OCI-LY1 (cell line): ENCODE measurements around the gene RADIL.

Experiments used
- H2AFZ ChIP-seq: fragments of 200-600 bp; sonication (generic), shearing (Covaris generic); 2 replicates; pipeline ENCODE4 v1.6.0; 2014; ENCODE audit warnings: antibody characterized with exemption, mild to moderate bottlenecking, low read length
- H3F3A ChIP-seq: fragments of 200-600 bp; sonication (generic), shearing (Covaris generic); 2 replicates; pipeline ENCODE4 v1.6.0; 2014; ENCODE audit warnings: mild to moderate bottlenecking, antibody characterized with exemption, low read length, moderate library complexity; ENCODE audit not compliant: insufficient read depth
- H3K27ac ChIP-seq: fragments of 200-600 bp; sonication (generic); 2 replicates; pipeline ENCODE4 v1.5.1; 2014; ENCODE audit warnings: low read length, mixed run types, mild to moderate bottlenecking, low read depth; ENCODE audit not compliant: poor library complexity, severe bottlenecking
- H3K27me3 ChIP-seq: fragments of 200-600 bp; sonication (generic); 2 replicates; pipeline ENCODE4 v1.6.0; 2014; ENCODE audit warnings: antibody characterized with exemption, mild to moderate bottlenecking, low read length, moderate library complexity; ENCODE audit not compliant: insufficient read depth
- H3K36me3 ChIP-seq: fragments of 200-600 bp; sonication (generic); 2 replicates; pipeline ENCODE4 v1.6.1; 2014; ENCODE audit warnings: mild to moderate bottlenecking, antibody characterized with exemption, low read length, moderate library complexity, mixed read lengths; ENCODE audit not compliant: insufficient read depth
- H3K4me1 ChIP-seq: fragments of 200-600 bp; sonication (generic); 2 replicates; pipeline ENCODE4 v1.5.1; 2014; ENCODE audit warnings: mild to moderate bottlenecking, low read length, moderate library complexity; ENCODE audit not compliant: insufficient read depth, severe bottlenecking
- H3K4me2 ChIP-seq: fragments of 200-600 bp; sonication (generic), shearing (Covaris generic); 2 replicates; pipeline ENCODE4 v1.6.1; 2014; ENCODE audit warnings: low read length
- H3K4me3 ChIP-seq: fragments of 200-600 bp; sonication (generic); 2 replicates; pipeline ENCODE4 v1.5.1; 2014; ENCODE audit warnings: low read length, low read depth, mild to moderate bottlenecking, mixed read lengths; ENCODE audit not compliant: poor library complexity, severe bottlenecking
- H3K79me2 ChIP-seq: fragments of 200-600 bp; shearing (Covaris generic); 2 replicates; pipeline ENCODE4 v1.6.1; 2016; ENCODE audit warnings: mixed run types, low read length, mixed read lengths; ENCODE audit not compliant: insufficient read depth
- H3K9ac ChIP-seq: fragments of 200-600 bp; sonication (generic), shearing (Covaris generic); 2 replicates; pipeline ENCODE4 v1.6.1; 2014; ENCODE audit warnings: mild to moderate bottlenecking, low read length, mixed read lengths
- H3K9me2 ChIP-seq: fragments of 200-600 bp; sonication (generic), shearing (Covaris generic); 2 replicates; pipeline ENCODE4 v1.6.1; 2014; ENCODE audit warnings: low read depth, mild to moderate bottlenecking, low read length, mixed read lengths
- H3K9me3 ChIP-seq: fragments of 200-600 bp; shearing (Covaris generic); 2 replicates; pipeline ENCODE4 v1.6.1; 2014; ENCODE audit warnings: low read length, mixed read lengths
- H4K20me1 ChIP-seq: fragments of 200-600 bp; sonication (generic), shearing (Covaris generic); 2 replicates; pipeline ENCODE4 v1.6.0; 2016; ENCODE audit warnings: mild to moderate bottlenecking, low read length; ENCODE audit not compliant: insufficient read depth
- CTCF ChIP-seq: fragments of 200-600 bp; sonication (generic), shearing (Covaris generic); IDR thresholded peaks from 2 replicates; pipeline ENCODE4 v1.5.1; 2017; ENCODE audit warnings: mild to moderate bottlenecking, antibody characterized with exemption, low read length, moderate library complexity, mixed read lengths
- EZH2 ChIP-seq: fragments of 200-600 bp; sonication (generic), shearing (Covaris generic); IDR thresholded peaks from 2 replicates; pipeline ENCODE4 v1.8.0; 2017; ENCODE audit warnings: borderline replicate concordance, mixed run types, mild to moderate bottlenecking, antibody characterized with exemption, low read length, moderate library complexity, mixed read lengths

Gene RADIL

GRCh38 chr7:4808565-4808964 is 75.0 kb downstream of the RADIL start:
- Histone ChIP-seq H2AFZ (no peak overlapping the region), H3K4me1 (no peaks in the 10 kb centered on the region), H3K9me2 (no peaks in the 10 kb centered on the region), H3K9ac (no peak overlapping the region), H3K79me2 (no peaks in the 10 kb centered on the region), H3K27ac (no peak overlapping the region), H3K4me2 (no peak overlapping the region), H3K27me3 (peaks cover 4% of the 10 kb centered on the region; the same call in 1 of the 2 replicates), H4K20me1 (no peaks in the 10 kb centered on the region), H3K36me3 (no peaks in the 10 kb centered on the region), H3K9me3 (no peaks in the 10 kb centered on the region), H3K4me3 (no peak overlapping the region), H3F3A (no peaks in the 10 kb centered on the region)
- TF ChIP-seq EZH2 (no peak), CTCF (no peak)

GRCh38 chr7:4808026-4808425 is 75.5 kb downstream of the RADIL start:
- H3K4me2 ChIP-seq = no peak overlapping the region

GRCh38 chr7:4807598-4808016 is 75.9 kb downstream of the RADIL start:
- Histone ChIP-seq H3F3A (no peaks in the 10 kb centered on the region), H3K79me2 (no peaks in the 10 kb centered on the region), H3K9me2 (no peaks in the 10 kb centered on the region), H3K27ac (no peak overlapping the region), H3K4me3 (no peak overlapping the region), H3K9me3 (no peaks in the 10 kb centered on the region), H4K20me1 (no peaks in the 10 kb centered on the region), H3K4me2 (no peak overlapping the region), H2AFZ (no peak overlapping the region), H3K36me3 (no peaks in the 10 kb centered on the region), H3K4me1 (no peaks in the 10 kb centered on the region), H3K9ac (no peak overlapping the region), H3K27me3 (no peaks in the 10 kb centered on the region)
- TF ChIP-seq EZH2 = no peak
- TF ChIP-seq CTCF = no peak

More at GRCh38 chr7:4808026-4808425, 75.5 kb downstream of the RADIL start:
- Histone ChIP-seq H3K79me2 (no peaks in the 10 kb centered on the region), H3K27me3 (peaks cover 2% of the 10 kb centered on the region; the same call in 1 of the 2 replicates), H3K36me3 (no peaks in the 10 kb centered on the region), H3K9ac (no peak overlapping the region), H4K20me1 (no peaks in the 10 kb centered on the region), H3F3A (no peaks in the 10 kb centered on the region), H2AFZ (no peak overlapping the region), H3K27ac (no peak overlapping the region), H3K4me3 (no peak overlapping the region), H3K4me1 (no peaks in the 10 kb centered on the region), H3K9me2 (no peaks in the 10 kb centered on the region), H3K9me3 (no peaks in the 10 kb centered on the region)
- TF ChIP-seq EZH2 = no peak
- no peak for TF ChIP-seq CTCF
